NCI-H1694 (cell line): Measurements from ENCODE around the gene CFAP74.

Source experiments
- DNase-seq: peaks from one replicate; lab custom pipeline; 2025; lab: John Stamatoyannopoulos, UW

CFAP74 gene

DNA sequence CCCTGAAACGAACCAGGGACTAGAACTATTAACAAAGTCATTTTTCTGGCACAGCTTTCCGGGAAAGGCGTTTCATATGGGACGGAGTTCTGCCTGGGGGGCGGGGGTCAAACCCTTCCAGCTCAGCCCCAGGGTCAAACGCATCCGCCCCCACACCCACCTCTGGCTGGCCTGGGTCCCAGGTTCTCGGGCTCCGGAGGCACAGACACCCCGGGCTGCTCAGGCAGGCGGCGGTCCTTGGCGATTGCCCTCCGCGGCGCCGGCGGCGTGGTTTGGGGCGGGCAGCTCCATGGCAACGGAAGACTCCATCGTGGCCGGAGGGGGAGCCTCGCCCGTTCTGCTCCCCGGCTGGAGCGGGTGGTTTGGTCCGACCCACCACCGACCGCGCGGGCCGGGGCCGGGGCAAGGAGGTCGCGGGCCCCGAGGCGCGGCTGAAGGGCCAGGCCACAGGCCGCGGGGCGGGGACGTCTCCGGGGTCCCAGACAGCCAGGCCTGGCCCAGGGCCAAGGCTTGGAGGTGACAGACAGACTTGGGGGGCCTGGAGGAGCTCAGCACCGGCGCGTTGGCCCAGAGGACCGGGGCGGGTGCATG, at the start of gene CFAP74:
CFAP74 (minus strand) TSS at position 246 of the 591 bp plus-strand sequence. CDS start 12,830 bp downstream, outside the sequence.
- DNase-seq: no peak

DNA sequence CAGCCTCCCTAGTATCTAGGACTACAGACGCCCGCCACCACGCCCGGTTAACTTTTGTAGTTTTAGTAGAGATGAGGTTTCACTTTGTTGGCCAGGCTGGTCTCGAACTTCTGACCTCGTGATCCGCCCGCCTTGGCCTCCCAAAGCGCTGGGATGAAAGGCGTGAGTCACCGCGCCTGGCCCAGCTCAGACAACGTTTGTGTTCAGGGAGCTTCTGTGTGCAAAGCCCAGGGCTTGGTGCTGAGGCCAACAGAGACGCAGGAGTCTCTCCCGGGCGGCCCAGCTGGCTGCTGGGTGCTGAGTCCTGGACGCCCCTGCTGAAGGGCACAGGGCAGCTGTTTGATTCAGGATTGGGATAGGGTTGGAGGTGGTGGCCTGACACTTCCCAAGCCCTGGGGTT, 49.6 kb upstream of the CFAP74 start:
- no peak for DNase-seq

GRCh38 chr1:2052756-2053155, 49.2 kb upstream of the CFAP74 start:
- no peak for DNase-seq

GRCh38 chr1:2052054-2052679, 48.6 kb upstream of the CFAP74 start:
- DNase-seq: no peak

GRCh38 chr1:2050793-2051682, 47.5 kb upstream of the CFAP74 start:
- DNase-seq: no peak

GRCh38 chr1:2050461-2050792, 46.8 kb upstream of the CFAP74 start:
- no peak for DNase-seq

DNA sequence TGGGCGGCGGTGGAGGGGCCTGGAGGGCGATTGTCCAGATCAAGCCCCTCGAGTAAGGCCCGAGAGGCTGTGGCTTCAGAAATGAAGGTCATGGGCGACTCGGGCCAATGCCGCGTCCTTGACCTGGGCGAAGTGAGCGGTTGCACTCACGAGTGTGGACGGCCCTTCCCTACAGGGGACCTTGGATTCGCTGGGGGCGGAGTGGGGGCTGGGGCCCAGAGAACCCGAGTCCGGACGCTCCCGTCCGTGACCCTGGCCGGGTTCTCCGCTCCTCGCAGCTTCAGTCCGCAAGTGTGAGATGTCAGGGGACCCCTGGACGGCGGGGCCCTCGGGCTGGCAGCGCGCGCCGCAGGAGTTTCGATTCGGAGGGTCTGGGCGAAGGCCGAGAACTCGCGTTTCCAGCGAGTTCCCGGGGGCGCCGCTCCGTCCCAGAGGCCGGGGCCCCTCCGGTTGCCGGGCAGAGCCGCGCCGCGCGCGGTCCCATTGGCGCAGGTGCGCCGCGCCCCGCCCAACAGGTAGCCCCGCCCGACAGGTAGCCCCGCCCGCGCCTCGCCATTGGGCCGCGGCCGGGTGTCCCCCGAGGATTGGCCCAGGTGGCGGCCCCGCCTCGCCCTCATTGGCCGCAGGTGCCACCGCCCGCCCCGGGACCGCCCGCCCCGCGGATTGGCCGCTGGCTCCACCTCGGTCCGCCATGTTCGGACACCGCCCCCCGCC, 46.3 kb upstream of the CFAP74 start, which contains the start of gene PRKCZ:
PRKCZ (plus strand) TSS at position 694 of the 714 bp plus-strand sequence. CDS start 220 bp downstream, outside the sequence.
- DNase-seq: peak; percentile 20

DNA sequence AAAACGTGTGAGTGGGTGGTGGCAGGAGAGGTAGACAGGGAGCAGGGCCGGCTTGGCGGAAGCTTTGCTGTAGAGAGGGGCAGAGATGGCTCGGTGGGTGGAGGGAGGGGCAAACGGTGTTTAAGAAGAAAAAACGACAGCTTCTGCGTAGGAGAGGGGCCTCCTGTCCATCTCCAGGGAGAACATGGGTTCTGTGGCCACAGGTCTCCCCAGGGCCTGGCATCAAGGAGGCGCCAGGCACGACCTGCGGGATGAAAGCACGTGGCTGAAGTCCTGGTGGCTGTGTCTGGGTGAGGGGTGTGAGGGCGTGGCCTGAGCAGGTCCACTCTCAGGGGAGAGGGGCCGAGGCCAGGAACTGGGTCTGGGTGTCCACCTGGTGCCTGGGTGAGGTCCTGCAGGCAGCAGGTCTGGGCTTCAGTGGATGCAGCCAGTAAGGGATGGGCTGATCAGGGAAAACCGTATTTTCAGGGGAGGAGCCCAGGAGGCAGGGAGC, 45.7 kb upstream of the CFAP74 start:
- no peak for DNase-seq

- no peak for DNase-seq
These were observed 44.5 kb upstream of the CFAP74 start for GRCh38 chr1:2047749-2048729.

DNA sequence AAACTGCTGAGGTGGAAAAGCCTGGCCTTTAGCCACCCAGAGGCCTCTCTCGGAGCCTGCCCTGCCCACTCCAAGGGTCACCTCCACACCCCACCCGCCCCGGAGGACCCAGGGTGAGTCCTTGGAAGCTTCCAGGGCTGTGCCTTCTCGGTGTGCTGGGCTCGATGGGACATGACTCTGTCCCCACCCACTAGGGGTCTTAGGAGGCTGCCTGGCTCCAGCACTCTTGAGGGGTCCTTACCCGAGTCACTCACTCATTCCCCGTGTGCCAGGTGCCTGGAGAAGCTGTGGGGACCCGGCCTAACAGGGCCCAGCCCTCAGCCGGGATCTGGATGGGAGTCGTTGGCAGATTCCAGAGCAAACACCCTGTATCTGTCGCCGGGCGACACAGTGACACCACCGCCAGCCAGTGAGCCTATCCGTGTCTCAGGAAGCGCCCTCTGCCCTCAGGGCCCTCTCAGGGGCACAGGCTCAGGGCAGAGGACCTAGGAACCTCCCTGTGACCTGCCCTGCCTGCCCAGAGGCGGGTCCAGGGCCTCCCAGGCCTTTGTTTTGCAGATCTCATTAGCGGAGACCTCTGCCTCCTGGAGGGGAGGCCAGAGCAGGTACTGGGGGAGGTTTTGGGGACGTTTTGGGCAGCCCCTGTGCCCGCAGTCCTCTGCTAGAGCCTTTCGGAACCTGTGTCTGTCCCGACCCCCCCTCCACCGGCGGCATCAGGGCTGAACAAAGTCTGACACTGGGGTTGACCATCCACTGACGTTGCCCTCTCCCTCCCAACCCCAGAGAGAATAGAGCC, 43.6 kb upstream of the CFAP74 start:
- no peak for DNase-seq

- DNase-seq: no peak
These were observed 42.8 kb upstream of the CFAP74 start for GRCh38 chr1:2046174-2046917.

DNA sequence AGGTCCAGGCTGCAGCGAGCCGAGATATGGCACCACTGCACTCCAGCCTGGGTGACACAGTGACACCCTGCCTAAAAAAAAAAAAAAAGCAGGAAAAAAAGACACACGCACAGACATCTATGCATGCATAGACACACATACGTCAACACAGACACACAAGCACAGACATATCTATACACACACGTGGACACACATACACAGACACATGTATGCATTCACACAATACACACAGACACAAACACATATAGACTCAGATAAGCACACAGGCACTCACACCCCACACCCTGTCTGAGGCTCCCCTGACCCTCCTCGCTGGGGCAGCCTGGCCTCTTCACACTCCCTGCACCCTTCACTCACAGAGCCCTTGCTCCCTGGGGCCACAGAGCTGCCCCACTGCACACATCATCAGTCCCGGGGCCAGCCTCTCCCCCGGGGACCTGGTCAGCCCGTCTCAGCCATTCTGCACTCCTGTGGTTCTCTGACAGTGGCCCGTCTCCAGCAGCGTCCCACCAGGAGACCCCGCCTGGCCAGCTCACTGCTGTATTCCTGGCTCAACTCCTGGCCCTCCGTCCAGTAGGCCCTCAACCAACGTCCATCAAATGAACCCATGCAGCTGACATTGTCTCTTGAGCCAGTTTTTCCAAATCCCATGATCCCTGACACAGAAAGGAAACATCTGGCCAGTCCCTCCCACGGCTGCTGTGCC, 42.0 kb upstream of the CFAP74 start:
- no peak for DNase-seq

GRCh38 chr1:2044510-2045319, 41.1 kb upstream of the CFAP74 start:
- peak; percentile 8 for DNase-seq

DNA sequence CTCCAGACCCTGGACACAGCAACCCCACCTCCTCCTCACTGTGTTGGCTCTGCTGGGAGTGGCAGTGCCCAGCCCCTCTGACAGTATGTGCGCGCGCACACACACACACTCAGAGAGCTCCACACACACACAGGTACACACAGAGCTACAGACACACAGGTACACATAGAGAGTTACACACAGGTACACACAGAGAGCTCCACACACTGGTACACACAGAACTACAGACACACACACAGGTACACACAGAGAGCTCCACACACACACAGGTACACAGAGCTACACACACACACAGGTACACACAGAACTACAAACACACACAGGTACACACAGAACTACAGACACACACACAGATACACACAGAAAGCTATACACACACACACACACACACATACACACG, 40.3 kb upstream of the CFAP74 start:
- no peak for DNase-seq

DNA sequence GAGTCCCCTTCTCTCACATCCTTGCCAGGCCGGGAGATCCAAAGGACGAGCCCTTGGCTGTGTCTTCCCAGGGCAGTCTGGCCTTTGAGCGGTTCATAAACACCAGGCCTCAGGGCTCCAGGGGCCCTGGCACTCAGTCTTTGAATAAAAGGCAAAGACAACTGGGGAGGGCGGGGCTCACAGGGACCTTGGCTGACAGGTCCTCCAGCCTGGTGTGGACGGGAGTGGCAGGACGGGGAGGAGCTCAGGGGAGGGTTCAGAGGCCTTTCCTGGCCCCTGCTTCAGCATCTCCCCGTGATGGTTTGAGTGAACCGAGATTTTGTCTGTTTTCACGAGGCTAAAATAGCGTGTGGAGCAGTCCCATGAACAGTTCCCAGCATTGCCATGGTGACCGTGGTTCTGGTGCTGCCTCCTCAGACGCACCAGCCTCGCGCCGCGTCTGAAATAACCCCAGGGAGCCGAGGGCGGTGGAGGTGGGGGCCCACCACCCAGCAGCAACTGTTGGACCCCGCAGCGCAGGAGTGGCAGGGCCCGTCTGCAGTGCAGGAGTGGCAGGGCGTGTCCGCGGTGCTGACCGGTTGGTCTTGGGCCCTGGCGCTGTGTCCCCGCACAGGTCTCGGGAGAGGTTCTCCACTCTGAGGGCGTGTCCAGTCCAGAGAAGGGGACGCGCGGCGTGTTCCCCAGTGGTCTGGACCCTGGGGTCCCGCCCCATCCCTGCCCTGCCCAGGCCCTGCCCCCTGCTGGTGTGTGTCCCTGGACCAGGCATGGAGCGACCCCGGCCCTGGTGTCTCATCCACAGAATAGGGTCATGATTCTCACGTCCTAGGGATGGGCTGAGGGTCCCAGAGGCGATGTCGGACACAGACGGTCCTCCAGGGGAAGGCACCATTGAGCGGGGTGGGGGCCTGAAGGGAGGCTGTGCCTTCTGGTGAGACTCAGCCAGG, 39.5 kb upstream of the CFAP74 start:
- no peak for DNase-seq

DNA sequence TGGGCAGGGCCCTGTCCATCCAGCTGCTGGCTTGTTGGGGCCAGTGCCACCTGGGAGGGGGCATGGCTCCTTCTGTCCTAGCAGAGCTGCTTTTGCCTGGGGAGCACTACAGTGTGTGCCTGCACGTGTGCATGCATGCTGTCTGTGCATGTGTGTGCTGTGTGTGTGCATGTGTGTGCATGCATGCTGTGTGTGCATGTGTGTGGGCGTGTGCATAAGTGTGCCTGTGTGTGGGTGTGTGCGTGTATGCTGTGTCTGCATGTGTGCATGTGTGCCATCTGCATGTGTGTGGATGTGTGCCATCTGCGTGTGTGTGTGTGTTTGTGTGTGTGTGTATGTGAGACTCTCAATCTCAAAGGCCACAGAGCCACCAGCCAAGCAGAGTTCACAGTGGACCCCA, 38.3 kb upstream of the CFAP74 start:
- DNase-seq: no peak

- DNase-seq: no peak
These were observed 37.7 kb upstream of the CFAP74 start for GRCh38 chr1:2041305-2041704.
